GM18502 (cell line): ENCODE data around the gene LCN12.
"Not testable (repeated sequence)": the region's sequence is repeated elsewhere in the genome, so short reads cannot be mapped to it uniquely, and the experiment has no call there.

Experiments
- ATAC-seq: cut with Tn5 transposase; IDR thresholded peaks from one replicate; pipeline ENCODE4 v1.9.1; 2021; ENCODE audit warnings: mild to moderate bottlenecking; ENCODE audit not compliant: unreplicated experiment, poor library complexity

Gene LCN12

GRCh38 chr9:137004285-137004684, 52.2 kb downstream of the LCN12 start:
- not testable (repeated sequence) for ATAC-seq
